Measurements from ENCODE around the gene MMP10.

MMP10 gene

DNA sequence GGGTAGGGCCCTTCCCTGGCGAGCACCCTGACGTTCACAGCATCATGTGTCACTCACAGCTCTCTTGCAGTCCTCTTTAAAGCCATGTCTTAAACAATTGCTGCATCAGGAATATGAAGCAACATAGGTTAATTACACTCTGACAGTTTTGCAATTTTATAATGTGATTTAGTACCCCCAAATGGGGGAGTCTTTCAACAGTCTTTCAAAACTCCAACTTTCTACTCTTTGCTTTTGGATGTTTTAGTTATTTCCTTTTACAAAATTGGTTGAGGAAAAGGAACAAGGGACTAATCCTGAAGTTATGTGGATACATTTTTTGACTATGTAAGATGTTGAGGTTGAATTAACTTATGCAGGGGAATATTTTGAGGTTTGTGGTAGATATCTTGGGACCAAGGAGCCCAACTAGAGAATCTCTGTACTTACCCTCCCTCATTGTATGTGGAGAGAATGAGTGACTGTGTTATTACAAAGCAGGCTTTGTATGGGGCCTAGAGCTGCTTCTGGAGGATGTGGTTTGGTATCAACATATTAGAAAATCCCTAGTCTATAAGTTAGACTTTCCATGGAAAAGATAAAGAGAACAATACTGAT is 55.4 kb downstream of the MMP10 start, which contains the start of gene MMP8:
Gene MMP8 (minus strand): TSS at position 51 of the 597 bp plus-strand sequence. CDS start 99 bp downstream, outside the sequence.
- DNase-seq = no peak

DNA sequence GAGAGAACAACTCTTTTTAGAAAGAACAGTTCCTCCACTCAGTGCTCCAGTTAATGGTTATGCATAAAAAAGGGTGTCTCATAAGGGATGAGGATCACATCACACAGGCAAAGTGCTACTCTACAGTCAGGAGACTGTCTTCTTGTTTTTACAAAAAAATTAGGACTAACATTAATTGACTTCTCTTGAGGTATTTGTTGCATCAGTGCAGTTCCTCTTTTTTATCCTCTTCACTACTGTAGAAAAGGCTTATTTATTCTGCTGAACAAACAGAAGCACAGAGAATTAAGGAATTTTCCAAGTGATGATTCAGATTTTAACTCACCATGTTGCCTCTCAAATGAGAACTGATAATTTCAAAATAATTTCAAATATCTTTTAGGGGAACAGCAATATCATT is 57.6 kb downstream of the MMP10 start:
- no peak for DNase-seq

Data from activated CD4-positive, alpha-beta T cell treated with anti-CD3 and anti-CD28 coated beads for 1 hour (primary cell).